ENCODE measurements around the gene NFASC. TPM values are rescaled to one million over a fixed set of nuclear protein-coding genes. Genes with fewer than 3 reads are reported as not detected.

NFASC gene
- total RNA-seq, 1 experiment from 2014 or later: 6.8 TPM

DNA sequence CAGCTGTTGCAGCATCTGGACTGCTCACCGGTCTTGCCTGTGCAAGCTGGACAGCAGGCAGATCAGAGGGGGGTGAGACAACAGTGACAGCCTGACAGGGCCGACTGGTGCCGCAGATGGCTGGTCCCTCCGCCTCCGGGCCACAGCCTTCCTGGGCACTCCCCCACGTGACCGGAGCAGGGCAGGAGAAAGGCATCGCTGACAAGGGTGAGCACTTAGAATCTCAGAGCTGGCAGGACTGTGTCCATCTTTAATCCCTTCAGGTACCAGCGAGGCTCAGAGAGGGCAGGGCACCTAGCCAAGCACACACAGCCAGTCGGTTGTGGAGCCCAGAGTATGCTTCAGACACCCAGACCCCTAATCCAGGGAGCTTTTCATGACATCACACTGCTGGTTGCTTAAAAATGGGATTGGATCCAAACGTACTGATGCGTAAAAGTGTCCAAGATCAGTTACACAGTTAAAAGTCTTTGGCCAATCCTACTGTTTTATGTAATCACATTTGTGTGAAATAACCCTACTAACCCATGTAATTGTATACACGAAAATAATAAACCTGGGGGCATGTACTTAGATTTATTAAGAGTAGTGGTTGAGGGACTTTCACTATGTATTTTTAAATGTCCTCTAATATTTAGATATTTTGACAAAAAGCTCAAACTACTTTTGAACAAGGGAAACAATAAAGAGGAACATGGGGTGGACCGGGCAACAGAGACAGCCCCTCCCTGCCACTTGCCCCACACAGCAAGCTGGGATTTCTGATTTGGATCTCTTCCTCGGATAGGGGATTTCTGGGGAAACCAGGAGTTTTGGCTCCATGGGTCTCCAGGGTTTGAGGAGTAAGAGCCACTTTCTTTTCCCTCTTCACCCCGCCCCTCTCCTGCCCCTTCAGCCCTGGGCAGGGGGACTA is 171.6 kb downstream of the NFASC start:
- no peak for DNase-seq (ENCODE audit: low read depth)

- DNase-seq (ENCODE audit: low read depth): no peak
Observed at GRCh38 chr1:205042911-205043806, 172.5 kb downstream of the NFASC start, which contains the start of gene CNTN2. Gene CNTN2, plus strand, starts transcription at chr1:205043212. Its CDS starts 9,974 bp downstream, at chr1:205053186.

DNA sequence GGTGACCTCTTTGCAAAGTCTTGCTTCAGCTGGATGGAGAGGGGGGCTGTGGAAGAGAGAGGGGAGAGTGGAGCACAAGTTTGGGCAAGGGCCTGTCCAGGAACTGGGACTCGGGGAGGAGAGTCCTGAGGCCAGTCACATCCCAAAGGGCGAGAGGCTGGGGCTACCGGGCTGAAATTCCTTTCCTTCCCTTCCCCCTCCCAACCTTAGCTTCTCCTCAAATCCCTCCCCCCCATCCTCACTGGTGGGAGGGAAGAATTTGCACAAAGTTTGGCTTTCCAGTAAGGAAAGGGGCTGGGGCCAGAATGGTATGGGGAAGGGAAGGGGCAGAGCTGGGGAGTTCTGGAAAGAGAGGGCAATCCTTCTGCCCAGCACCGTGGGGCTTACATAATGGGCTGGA is 173.2 kb downstream of the NFASC start:
- no peak for DNase-seq (ENCODE audit: low read depth)

GRCh38 chr1:205044741-205045140 is 174.1 kb downstream of the NFASC start:
- DNase-seq (ENCODE audit: low read depth): no peak

DNA sequence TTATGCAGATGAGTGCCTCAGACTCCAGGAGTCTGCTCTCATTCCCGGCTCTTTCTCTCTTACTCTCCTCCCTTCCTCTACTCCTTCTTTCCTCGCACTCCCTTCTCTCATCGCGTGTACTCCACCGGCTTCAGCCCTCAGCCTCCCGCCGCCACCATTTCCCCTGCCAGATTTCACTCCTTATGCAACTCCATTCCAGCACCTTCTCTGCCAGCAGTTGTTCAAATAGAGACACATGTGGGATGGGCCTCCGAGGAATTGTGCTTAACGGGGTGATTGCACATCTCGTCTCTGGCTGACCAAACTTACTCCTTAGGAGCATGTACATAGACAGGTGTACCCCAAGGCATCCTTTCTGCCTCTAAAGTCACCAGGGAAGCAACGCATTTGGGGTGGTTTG is 174.5 kb downstream of the NFASC start:
- no peak for DNase-seq (ENCODE audit: low read depth)

DNA sequence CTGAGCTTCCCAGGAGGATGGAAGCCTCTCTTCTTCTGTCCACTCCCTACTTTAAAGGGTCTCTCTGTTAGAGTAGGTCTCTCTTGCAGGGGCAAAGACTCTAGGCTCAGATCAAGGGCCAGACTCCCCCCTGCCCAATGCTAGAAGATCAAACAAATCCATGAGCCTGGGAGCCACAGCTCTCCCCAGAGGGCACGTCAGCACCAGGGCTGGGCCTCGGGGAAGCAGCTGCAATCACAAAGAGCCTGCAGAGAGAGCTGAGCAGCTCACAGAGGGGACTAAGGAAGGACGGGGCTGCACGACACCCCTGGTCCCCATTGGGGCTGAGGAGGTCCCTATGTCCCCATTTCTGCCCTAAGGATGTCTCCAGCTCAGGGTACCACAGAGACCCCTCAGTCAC is 176.2 kb downstream of the NFASC start:
- no peak for DNase-seq (ENCODE audit: low read depth)

DNA sequence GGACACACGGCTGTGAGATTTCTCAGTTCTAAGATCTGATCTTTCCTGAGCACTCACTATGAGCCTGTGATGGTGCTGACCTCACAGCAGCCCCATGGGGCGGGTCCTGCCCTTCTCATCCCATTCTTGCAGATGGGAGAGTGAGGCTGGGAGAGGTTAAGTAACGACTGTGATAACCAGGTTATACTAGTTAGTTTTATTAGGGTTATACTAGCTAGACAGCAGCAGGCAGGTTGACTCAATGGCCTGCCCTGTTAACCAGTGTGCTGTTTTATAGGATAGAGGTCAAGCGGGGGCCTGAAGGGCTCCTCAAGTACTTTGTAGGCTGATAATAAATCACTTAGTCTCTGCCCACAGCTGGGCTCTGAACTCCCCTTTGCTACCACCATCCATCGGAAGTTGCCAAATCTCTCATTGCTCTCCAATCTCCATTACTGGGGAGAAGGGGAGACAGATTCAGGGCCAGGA is 177.1 kb downstream of the NFASC start:
- no peak for DNase-seq (ENCODE audit: low read depth)

DNA sequence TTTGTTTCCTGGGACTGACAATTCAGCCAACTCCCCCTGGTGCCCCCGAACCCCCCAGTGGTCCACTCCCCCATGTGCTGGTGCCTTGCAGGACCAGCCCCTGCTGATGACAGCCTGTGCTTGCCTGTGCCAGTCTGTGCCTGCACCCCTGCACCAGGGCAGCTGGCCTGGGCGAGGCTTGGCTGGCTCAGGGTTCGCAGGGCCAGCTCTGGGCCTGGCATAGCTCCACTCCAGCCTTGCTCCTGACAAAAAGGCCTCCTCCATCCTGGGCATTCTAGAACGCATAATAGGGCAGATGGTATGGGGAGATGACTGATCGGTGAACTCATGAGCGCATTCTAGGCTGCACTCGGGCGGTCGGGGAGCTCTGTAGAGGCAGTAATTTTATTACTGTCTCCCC is 177.7 kb downstream of the NFASC start:
- no peak for DNase-seq (ENCODE audit: low read depth)

DNA sequence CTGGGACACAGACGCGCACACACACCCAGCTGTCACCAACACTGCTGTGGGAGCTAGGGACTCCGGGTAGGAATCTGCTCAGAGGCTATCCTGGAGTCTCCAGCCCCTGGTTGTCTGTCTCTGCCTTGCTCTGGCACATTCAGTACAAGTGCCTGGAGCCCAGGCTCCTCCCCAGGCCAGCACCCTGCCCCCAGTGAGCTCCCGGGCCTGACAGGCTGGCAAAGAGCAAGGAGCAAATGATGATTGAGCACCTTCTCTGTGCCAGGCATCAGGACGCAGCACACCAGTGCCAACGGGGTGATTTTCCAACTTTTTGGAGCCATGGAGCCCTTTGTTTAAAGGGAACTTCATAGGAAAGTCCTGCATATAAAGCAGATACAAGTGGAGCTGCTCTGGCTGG is 178.8 kb downstream of the NFASC start:
- DNase-seq (ENCODE audit: low read depth): no peak

DNA sequence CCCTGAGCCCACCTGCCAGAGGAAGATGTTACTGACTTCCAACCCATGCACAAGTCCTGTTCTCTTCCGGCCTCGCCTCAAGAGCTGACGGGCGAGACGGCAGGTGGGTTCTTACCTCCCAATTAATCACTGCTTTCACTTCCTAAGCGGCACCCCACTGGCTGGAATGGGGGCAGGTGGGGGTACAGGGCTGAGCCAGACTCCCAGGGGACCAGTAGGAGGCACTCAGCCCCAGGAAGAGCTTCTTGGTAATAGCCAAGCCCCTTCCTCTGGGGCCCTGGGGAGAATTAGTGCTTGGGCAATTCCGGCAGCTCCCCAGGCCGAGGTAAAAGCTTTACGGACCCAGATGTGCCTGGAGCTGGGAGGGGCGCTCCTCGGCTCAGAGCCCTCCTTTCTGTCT is 182.0 kb downstream of the NFASC start:
- no peak for DNase-seq (ENCODE audit: low read depth)

DNA sequence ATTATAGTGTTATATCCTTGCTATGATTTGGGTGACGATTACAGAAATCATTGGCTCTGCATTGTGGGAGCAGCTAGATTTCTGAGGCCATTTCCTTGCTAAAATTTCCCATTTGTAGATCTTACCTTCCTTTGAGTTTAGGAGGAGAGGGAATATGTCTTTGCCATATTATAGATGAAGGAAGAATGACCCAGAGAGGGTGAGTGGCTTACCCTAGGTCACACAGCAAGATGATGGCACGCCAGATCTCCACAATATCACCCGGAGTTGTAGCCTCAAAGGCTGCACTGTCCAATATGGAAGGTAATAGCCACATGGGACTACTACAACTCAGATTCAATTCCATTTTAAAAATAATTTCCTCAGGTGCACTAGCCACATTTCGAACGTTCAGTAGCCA is 182.6 kb downstream of the NFASC start:
- no peak for DNase-seq (ENCODE audit: low read depth)

DNA sequence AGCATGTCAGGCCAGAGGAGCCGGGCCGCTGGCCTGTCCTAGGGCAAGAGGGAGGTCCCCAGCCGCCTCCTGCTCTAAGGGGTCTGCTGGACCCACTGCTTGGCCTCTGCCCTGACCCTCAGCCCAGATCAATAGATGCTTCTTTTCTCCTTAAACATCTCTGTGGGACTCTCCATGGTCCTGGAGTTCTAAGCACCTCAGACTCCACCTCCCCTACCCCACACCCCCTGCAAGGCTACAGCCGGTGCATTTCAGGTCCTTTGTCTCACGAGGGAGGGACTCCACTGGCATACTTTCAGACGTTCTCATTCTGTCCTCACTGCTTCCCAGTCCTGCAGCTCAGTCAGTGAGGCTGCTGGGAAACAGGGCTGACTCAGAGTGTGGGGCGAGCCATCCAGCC is 183.4 kb downstream of the NFASC start:
- no peak for DNase-seq (ENCODE audit: low read depth)

DNA sequence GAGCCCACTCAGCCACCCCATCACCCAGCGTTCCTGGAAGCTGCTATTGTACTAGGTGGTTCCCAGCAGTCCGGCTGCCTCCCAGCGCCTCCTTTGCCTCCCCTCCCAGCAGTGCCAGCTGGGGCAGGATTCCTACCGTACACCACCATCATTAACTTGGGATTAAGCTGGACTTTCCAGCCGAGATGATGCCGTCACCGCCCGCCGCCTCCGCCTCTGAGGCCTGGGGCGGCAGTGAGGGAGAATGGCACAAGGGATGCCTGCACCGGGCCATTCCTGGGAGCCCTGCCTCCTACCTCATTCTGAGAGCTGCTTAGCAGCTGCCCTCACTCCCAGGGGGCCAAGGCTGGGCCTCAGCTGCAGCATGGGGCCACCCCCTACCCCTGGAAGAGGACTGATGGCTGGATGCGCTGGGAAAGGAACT is 185.5 kb downstream of the NFASC start:
- no peak for DNase-seq (ENCODE audit: low read depth)

DNA sequence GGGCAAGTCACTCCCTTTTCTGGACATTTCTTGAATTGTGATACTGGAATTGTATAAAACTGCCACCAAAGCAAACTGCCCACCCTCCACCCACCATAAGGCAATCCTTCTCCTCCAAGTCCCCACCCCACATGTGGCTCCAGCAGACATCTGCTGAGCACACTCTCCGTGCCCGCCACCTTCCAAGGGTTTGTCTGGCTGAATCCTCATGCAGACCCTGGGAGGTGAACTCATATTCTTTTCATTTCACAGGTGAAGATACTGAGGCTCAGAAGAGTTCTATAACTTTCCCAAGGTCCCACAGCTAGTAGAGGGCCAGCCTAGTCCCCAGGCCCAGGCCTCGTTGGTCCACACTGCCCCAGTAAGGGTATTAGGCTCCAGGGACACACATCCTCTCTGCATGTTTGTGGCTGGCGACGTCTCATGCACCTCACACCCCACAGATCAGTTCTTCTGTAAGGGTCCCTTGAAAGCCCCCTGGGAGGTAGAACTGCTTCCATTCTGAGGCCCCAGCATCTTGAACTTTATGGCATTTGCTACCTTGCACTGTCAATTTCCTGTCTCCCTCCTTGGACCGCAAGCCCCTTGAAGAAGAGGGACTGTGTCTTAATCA is 186.4 kb downstream of the NFASC start:
- DNase-seq (ENCODE audit: low read depth): no peak

- DNase-seq (ENCODE audit: low read depth): no peak
Observed at GRCh38 chr1:205057808-205058575, 187.3 kb downstream of the NFASC start.

DNA sequence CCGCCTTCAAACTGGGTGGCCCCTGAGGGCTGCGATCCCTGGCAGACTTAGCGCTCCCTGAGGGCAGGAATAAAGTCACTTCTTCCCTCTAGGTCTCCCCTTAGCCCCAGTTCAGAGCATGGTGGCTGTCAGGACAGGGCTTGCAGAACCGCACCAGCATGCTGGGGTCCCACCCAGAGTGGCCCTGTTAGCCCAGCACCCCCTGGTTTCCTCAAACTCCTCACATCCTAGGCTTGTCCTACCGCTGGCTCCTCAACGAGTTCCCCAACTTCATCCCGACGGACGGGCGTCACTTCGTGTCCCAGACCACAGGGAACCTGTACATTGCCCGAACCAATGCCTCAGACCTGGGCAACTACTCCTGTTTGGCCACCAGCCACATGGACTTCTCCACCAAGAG is 188.2 kb downstream of the NFASC start:
- DNase-seq (ENCODE audit: low read depth): no peak

DNA sequence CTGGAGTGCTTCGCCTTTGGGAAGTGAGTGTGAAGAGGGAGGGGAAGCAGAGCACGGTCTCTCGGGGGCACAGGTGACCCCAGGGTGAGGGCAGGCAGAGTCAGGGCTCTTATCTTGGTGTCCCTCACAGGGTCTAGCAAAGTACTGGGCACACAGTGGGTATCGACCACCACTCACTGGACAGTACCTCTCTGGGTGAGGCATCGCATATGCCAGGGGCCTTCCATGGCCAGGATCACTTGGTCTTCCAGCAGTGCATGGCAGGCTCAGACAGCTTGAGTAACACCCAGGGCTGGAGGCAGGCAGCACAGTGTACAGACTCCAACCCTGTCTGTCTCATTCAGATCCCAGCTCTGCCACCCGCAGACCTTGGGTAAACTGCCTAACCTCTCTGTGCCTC is 189.0 kb downstream of the NFASC start:
- no peak for DNase-seq (ENCODE audit: low read depth)

GRCh38 chr1:205060746-205061145 is 190.1 kb downstream of the NFASC start:
- no peak for DNase-seq (ENCODE audit: low read depth)

DNA sequence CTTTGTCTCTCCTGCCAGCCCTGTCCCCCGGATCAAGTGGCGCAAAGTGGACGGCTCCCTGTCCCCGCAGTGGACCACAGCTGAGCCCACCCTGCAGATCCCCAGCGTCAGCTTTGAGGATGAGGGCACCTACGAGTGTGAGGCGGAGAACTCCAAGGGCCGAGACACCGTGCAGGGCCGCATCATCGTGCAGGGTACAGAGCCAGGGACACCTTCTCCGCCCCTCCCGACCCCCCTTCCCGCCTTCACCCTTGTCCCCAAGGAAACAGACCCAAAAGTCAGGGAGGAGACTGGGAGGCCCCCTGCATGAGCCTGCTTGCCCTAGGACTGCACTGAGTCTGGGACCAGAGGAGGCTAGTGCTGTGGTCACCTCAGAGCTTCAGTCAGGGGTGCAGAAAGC is 190.6 kb downstream of the NFASC start:
- DNase-seq (ENCODE audit: low read depth): no peak

GRCh38 chr1:205061665-205062069 is 191.0 kb downstream of the NFASC start:
- peak; percentile 45 for DNase-seq (ENCODE audit: low read depth)

- DNase-seq (ENCODE audit: low read depth): no peak
Observed at GRCh38 chr1:205062319-205062718, 191.7 kb downstream of the NFASC start.
